B cell (primary cell): ENCODE results near the gene PMF1. TPM values are rescaled to one million over a fixed set of nuclear protein-coding genes. Genes with fewer than 3 reads are reported as not detected.
A peak's percentile ranks its signal among the peaks of the same experiment; 100 is the strongest.

Experiments
- ATAC-seq: fragments of 200-7000 bp; cut with Tn5 transposase; one replicate; pipeline ENCODE4 v1.10.0; 2021; ENCODE audit warnings: low read depth, mild to moderate bottlenecking, moderate number of reproducible peaks, moderate library complexity
- CTCF ChIA-PET: fragments of 350-600 bp; sonication (Branson Sonifier 250); formaldehyde crosslinking; loops from one replicate; lab custom pipeline; 2021; ENCODE audit warnings: antibody characterized with exemption, inconsistent platforms; lab: Charles Lee
- POLR2A ChIA-PET: fragments of 350-600 bp; sonication (Branson Sonifier 250); formaldehyde crosslinking; loops from one replicate; lab custom pipeline; 2021; ENCODE audit warnings: antibody characterized with exemption; lab: Charles Lee
- DNase-seq: peaks from one replicate; pipeline ENCODE4 v3.0.0; 2013
- H2AFZ ChIP-seq: 2 replicates; pipeline ENCODE4 v1.6.1; 2012; ENCODE audit warnings: mild to moderate bottlenecking, low read depth, low read length; ENCODE audit not compliant: insufficient read depth, poor library complexity, severe bottlenecking
- H3K27ac ChIP-seq, 2 donors: 1 replicate in 1 of 2; 2 replicates in 1 of 2; pipeline ENCODE4 v1.5.1; 2012 to 2013; ENCODE audit warnings: low read length in 2 of 2, mild to moderate bottlenecking in 2 of 2, moderate library complexity in 1 of 2
- H3K27me3 ChIP-seq, 4 experiments: fragments of 200-600 bp in 1 of 4; sonication (generic) in 1 of 4; replicated peaks in 1 of 4; 1 replicate in 2 of 4; 2 replicates in 2 of 4; pipeline versions ENCODE4 v1.6.1 to v1.7.0; 2013 to 2016; ENCODE audit warnings: low read length in 3 of 4, mild to moderate bottlenecking in 2 of 4, mixed read lengths in 1 of 4, moderate library complexity in 1 of 4; ENCODE audit not compliant: insufficient read depth in 4 of 4, control insufficient read depth in 3 of 4; ENCODE audit errors: control extremely low read depth in 1 of 4
- H3K36me3 ChIP-seq, 2 experiments: replicated peaks in 1 of 2; 1 replicate in 1 of 2; 2 replicates in 1 of 2; pipeline versions ENCODE4 v1.6.1 to v1.7.1; 2013; ENCODE audit warnings: low read length in 1 of 2; ENCODE audit not compliant: insufficient read depth in 2 of 2, control insufficient read depth in 1 of 2; ENCODE audit errors: control extremely low read depth in 1 of 2, extremely low read depth in 1 of 2
- H3K4me1 ChIP-seq, 2 donors: fragments of 200-600 bp in 1 of 2; sonication (generic) in 1 of 2; 1 replicate in 1 of 2; 2 replicates in 1 of 2; pipeline versions ENCODE4 v1.5.1 to v1.6.1; 2013 to 2017; ENCODE audit warnings: low read length in 2 of 2; ENCODE audit not compliant: control insufficient read depth in 2 of 2, insufficient read depth in 2 of 2
- H3K4me2 ChIP-seq: replicated peaks from 2 replicates; pipeline ENCODE3; 2012; ENCODE audit warnings: mild to moderate bottlenecking, low read depth, low read length; ENCODE audit not compliant: poor library complexity, severe bottlenecking
- H3K4me3 ChIP-seq, 5 experiments: fragments of 200-600 bp in 1 of 5; sonication (generic) in 1 of 5; 1 replicate in 3 of 5; 2 replicates in 2 of 5; pipeline versions ENCODE4 v1.5.1 to v1.7.0; 2011 to 2016; ENCODE audit warnings: low read length in 4 of 5, mild to moderate bottlenecking in 4 of 5, low read depth in 2 of 5, control low read depth in 1 of 5, moderate library complexity in 1 of 5; ENCODE audit not compliant: insufficient read depth in 1 of 5; ENCODE audit errors: control extremely low read depth in 1 of 5, extremely low read depth in 1 of 5
- H3K79me2 ChIP-seq: fragments of 200-600 bp; sonication (generic); one replicate; pipeline ENCODE4 v1.6.0; 2016; ENCODE audit warnings: low read length; ENCODE audit not compliant: control insufficient read depth, insufficient read depth
- H3K9ac ChIP-seq: fragments of 200-600 bp; sonication (generic); 2 replicates; pipeline ENCODE4 v1.6.1; 2017; ENCODE audit warnings: mild to moderate bottlenecking, low read length, moderate library complexity
- H3K9me3 ChIP-seq, 3 donors: one replicate each; pipeline versions ENCODE4 v1.6.1 to v1.7.1; 2013; ENCODE audit warnings: low read length in 2 of 3; ENCODE audit not compliant: control insufficient read depth in 2 of 3, insufficient read depth in 1 of 3; ENCODE audit errors: control extremely low read depth in 1 of 3
- H4K20me1 ChIP-seq: 2 replicates; pipeline ENCODE4 v1.6.0; 2012; ENCODE audit warnings: mild to moderate bottlenecking, low read length; ENCODE audit not compliant: insufficient read depth, control insufficient read depth, poor library complexity, severe bottlenecking
- H3K27ac Mint-ChIP-seq: one replicate; pipeline ENCODE4 v1.8.0; 2021; ENCODE audit warnings: mixed read lengths
- H3K27me3 Mint-ChIP-seq: one replicate; pipeline ENCODE4 v1.8.0; 2021; ENCODE audit warnings: mixed read lengths
- H3K4me1 Mint-ChIP-seq: one replicate; pipeline ENCODE4 v1.8.0; 2021; ENCODE audit warnings: mixed read lengths
- H3K4me3 Mint-ChIP-seq: one replicate; pipeline ENCODE4 v1.8.0; 2021; ENCODE audit warnings: mixed read lengths
- H3K9me3 Mint-ChIP-seq: one replicate; pipeline ENCODE4 v1.8.0; 2022; ENCODE audit warnings: mixed read lengths; ENCODE audit not compliant: insufficient read depth
- EZH2 ChIP-seq: IDR thresholded peaks from 2 replicates; pipeline ENCODE4 v1.6.1; 2012; ENCODE audit warnings: borderline replicate concordance, low read depth, mild to moderate bottlenecking, moderate library complexity, low read length; ENCODE audit not compliant: insufficient read depth, poor library complexity, severe bottlenecking
- WGBS: methylation state at CpG from one replicate; pipeline ENCODE4 v1.1.5; 2013; ENCODE audit warnings: missing lambda C conversion rate; ENCODE audit not compliant: insufficient coverage; 5-methylcytosine and 5-hydroxymethylcytosine counted together
- intact Hi-C: fragments of 100-400 bp; cut with micrococcal nuclease; formaldehyde crosslinking; loops from one replicate; pipeline ENCODE4 v1.10.0; 2022
- polyA plus RNA-seq: library from polyadenylated mRNA; depleted of rRNA; stranded (reverse); fragments of >200 nt; gene quantifications from 2 replicates; pipeline ENCODE4 v1.2.3, GENCODE V29; 2012
- total RNA-seq, 2 donors: library from RNA; stranded (reverse); fragments of 120-200 nt in 1 of 2; gene quantifications; 1 replicate in 1 of 2; 2 replicates in 1 of 2; pipeline versions ENCODE4 v1.2.3 to v1.2.4, GENCODE V29; 2013 to 2022
- TF ChIP-seq, protein P1 (sequence below): fragments of 200-600 bp; IDR thresholded peaks from one replicate; pipeline ENCODE4 v1.8.0; 2022; ENCODE audit warnings: antibody characterized with exemption, mild to moderate bottlenecking

PMF1 gene
- total and polyA plus RNA-seq, 2 donors (not counting 1 experiment from before 2014, with no cell fraction given), result 58.3 to 101 TPM

DNA sequence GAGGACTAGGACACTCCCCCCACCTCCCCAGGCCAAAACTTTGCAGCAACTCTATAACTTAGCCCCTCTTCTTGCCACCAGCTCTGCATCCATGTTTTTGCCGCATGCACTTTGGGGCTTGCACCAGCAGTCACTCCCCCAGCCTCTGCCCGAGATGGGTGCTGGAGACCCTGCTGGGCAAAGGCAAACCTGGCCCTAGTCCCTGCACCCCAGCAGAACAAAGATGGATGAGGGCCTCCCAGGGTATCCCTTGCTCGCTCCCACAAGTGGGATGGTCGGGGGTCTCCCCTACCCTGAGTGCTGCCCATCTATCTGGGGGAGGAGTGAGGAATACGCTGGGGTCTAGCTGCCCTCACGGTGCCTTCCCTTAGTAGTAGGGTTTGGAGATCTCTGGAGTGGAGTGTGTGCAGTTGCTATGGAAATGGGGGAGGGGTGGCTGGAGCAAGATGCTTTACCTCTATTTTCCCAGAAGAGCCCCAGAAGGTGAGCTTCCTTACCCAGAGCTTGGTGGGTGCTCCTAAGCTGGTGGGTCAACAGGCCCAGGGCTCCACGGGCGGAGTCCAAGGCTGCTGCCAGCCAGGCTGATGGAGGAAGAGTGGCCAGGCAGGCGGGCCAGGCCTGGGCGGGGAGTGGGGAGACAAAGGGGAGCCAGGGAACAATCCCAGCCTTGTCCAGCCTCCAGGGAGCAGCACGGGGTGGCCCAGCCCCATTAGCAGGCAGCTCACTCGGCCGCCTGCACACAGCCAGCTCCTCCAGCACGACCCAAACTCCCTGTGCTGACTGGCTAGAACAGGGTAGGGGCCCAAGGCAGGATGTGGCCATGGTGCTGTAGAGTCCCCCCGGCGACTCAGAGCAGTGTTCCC, 34.9 kb downstream of the PMF1 start, which contains the start of gene PAQR6:
Gene PAQR6, minus strand, starts transcription at position 597 of the 863 bp plus-strand sequence. CDS start 1,325 bp downstream, outside the sequence.
- DNase-seq, result no peak
- Histone ChIP-seq H3K9ac (no peak within 1 kb of the TSS), H3K9me3 (peaks cover 0 to 3% (median 0%) of the 10 kb centered on the region in 3 donors), H3K27me3 (peaks cover 0 to 12% (median 0%) of the 10 kb centered on the region in 4 experiments), H4K20me1 (no peaks in the 10 kb centered on the region), H3K4me1 (peaks cover 14 to 15% of the 10 kb centered on the region in 2 donors), H3K36me3 (peaks cover 0 to 27% of the 10 kb centered on the region in 2 experiments), H3K4me3 (no peak within 1 kb of the TSS), H3K27ac (no peak within 1 kb of the TSS), H2AFZ (no peak within 1 kb of the TSS), H3K4me2 (no peak within 1 kb of the TSS), H3K79me2 (no peaks in the 10 kb centered on the region)
- Mint-ChIP-seq H3K9me3 (no peaks in the 10 kb centered on the region), H3K27ac (no peak within 1 kb of the TSS), H3K4me1 (peaks cover 18% of the 10 kb centered on the region), H3K4me3 (peak within 1 kb of the TSS; percentile 6), H3K27me3 (peaks cover 7% of the 10 kb centered on the region)
- no peak for ATAC-seq
- CTCF ChIA-PET, result interaction anchor here (1.4 kb wide), 1 partner anchor 102 kb away, joined by 3 read pairs; no protein-coding TSS in a partner anchor
- intact Hi-C loops, result no loop called here
- TF ChIP-seq, protein P1, sequence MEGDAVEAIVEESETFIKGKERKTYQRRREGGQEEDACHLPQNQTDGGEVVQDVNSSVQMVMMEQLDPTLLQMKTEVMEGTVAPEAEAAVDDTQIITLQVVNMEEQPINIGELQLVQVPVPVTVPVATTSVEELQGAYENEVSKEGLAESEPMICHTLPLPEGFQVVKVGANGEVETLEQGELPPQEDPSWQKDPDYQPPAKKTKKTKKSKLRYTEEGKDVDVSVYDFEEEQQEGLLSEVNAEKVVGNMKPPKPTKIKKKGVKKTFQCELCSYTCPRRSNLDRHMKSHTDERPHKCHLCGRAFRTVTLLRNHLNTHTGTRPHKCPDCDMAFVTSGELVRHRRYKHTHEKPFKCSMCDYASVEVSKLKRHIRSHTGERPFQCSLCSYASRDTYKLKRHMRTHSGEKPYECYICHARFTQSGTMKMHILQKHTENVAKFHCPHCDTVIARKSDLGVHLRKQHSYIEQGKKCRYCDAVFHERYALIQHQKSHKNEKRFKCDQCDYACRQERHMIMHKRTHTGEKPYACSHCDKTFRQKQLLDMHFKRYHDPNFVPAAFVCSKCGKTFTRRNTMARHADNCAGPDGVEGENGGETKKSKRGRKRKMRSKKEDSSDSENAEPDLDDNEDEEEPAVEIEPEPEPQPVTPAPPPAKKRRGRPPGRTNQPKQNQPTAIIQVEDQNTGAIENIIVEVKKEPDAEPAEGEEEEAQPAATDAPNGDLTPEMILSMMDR, result no peak
- no peak for TF ChIP-seq EZH2
- POLR2A ChIA-PET, result no interaction called here
- WGBS, result 90% methylated on average over 14 of the region's 16 CpGs

DNA sequence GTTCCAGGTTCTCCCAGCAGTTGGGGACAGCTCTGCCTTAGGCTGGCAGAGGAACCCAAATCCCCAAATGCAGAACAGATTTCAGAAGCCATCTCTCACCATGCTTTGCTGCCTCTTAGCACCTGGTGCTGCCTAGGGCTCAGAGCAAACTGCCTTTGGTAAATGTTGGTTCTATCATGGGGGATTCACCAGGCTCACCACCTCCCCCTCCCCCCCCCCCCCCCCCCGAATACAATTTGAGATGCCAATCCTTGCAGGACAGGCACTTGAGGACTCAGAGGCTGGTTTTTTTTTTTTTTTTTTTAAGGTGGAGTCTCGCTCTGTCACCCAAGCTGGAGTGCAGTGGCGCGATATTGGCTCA, 35.5 kb downstream of the PMF1 start:
- peaks cover 18% of the 10 kb centered on the region for H3K4me1 Mint-ChIP-seq
- no peak for TF ChIP-seq EZH2
- TF ChIP-seq, protein P1, result no peak
- WGBS, result no CpG with 5 or more reads among the region's 4 CpGs
- POLR2A ChIA-PET, result no interaction called here
- Histone ChIP-seq H3K4me2 (no peak overlapping the region), H4K20me1 (no peaks in the 10 kb centered on the region), H2AFZ (no peak overlapping the region), H3K4me3 (no peak overlapping the region), H3K79me2 (no peaks in the 10 kb centered on the region), H3K4me1 (peaks cover 14 to 15% of the 10 kb centered on the region in 2 donors), H3K27me3 (peaks cover 0 to 12% (median 0%) of the 10 kb centered on the region in 4 experiments), H3K9ac (no peak overlapping the region), H3K27ac (no peak overlapping the region), H3K36me3 (peaks cover under 1 to 33% of the 10 kb centered on the region in 2 experiments), H3K9me3 (peaks cover 0 to 3% (median 0%) of the 10 kb centered on the region in 3 donors)
- H3K9me3 Mint-ChIP-seq, result no peaks in the 10 kb centered on the region
- intact Hi-C loops, result no loop called here
- CTCF ChIA-PET, result interaction anchor here (1.4 kb wide), 1 partner anchor 102 kb away, joined by 3 read pairs; no protein-coding TSS in a partner anchor
- ATAC-seq (no peak), DNase-seq (no peak)
- peaks cover 7% of the 10 kb centered on the region for H3K27me3 Mint-ChIP-seq
- no peak overlapping the region for H3K27ac Mint-ChIP-seq
- H3K4me3 Mint-ChIP-seq, result peak overlapping the region; percentile 6
